Keratinocyte (primary cell): ENCODE measurements around the gene ARHGEF19.

Experiments used
- EZH2 ChIP-seq: IDR thresholded peaks from one replicate; pipeline ENCODE4 v1.6.1; 2012; ENCODE audit warnings: inconsistent platforms, mild to moderate bottlenecking, low read length, moderate library complexity
- TF ChIP-seq, protein P1 (sequence below), 3 experiments: IDR thresholded peaks in 1 of 3; conservative IDR thresholded peaks in 1 of 3; optimal IDR thresholded peaks in 1 of 3; 2 replicates in 2 of 3; 3 replicates in 1 of 3; pipeline versions ENCODE3 to v1.5.1; 2011; ENCODE audit warnings: low read length in 3 of 3, mild to moderate bottlenecking in 3 of 3, moderate library complexity in 2 of 3, control low read depth in 1 of 3, inconsistent platforms in 1 of 3; ENCODE audit not compliant: insufficient read depth in 2 of 3; ENCODE audit errors: extremely low read depth in 1 of 3

DNA sequence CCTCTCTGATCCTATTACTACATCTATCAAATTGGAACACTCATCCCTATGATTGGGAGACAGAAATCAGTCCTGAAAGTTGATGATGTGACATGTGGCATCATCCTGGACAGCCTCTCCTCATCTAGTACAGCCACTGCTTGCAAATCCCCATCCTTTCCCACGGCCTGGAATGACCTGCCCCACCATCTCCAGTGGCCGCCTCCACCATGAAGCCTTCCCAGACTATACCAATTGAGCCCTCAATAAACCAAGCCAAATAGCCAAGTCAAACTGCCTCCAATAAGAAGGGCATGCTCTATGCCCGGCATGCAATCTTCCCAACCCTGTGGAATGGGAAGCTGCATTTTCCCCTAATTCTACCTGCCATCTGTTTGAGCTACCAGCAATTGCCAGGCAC is 561 bp upstream of the ARHGEF19 start:
- TF ChIP-seq, protein P1, sequence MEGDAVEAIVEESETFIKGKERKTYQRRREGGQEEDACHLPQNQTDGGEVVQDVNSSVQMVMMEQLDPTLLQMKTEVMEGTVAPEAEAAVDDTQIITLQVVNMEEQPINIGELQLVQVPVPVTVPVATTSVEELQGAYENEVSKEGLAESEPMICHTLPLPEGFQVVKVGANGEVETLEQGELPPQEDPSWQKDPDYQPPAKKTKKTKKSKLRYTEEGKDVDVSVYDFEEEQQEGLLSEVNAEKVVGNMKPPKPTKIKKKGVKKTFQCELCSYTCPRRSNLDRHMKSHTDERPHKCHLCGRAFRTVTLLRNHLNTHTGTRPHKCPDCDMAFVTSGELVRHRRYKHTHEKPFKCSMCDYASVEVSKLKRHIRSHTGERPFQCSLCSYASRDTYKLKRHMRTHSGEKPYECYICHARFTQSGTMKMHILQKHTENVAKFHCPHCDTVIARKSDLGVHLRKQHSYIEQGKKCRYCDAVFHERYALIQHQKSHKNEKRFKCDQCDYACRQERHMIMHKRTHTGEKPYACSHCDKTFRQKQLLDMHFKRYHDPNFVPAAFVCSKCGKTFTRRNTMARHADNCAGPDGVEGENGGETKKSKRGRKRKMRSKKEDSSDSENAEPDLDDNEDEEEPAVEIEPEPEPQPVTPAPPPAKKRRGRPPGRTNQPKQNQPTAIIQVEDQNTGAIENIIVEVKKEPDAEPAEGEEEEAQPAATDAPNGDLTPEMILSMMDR (optimal IDR thresholded peaks at IDR 0.05 in 1 of 3, IDR thresholded peaks at IDR 0.05 in 1 of 3, conservative IDR thresholded peaks at IDR 0.05 in 1 of 3; ENCODE audit: extremely low read depth in 1 of 3, insufficient read depth in 2 of 3, low read length in 3 of 3), result no peak
- no peak for TF ChIP-seq EZH2
